HepG2 (cell line): Measurements from ENCODE around the gene ITGB1. TPM values are rescaled to one million over a fixed set of nuclear protein-coding genes. Genes with fewer than 3 reads are reported as not detected.
A peak's percentile ranks its signal among the peaks of the same experiment; 100 is the strongest.

ENCODE experiments used
- CEBPB ChIP-seq: IDR thresholded peaks from 2 replicates; pipeline ENCODE4 v1.6.1; 2011; ENCODE audit warnings: low read depth, low read length, improper control_type of control experiment, borderline replicate concordance
- HDAC1 ChIP-seq: sonication (generic); formaldehyde crosslinking; IDR thresholded peaks from 2 replicates; pipeline ENCODE4 v1.5.1; 2020; ENCODE audit warnings: mild to moderate bottlenecking, missing genetic modification reagents
- HNRNPH1 ChIP-seq: fragments of 200-400 bp; formaldehyde crosslinking; optimal IDR thresholded peaks from 2 replicates; pipeline ENCODE3; 2017; ENCODE audit warnings: mild to moderate bottlenecking, low read depth, low read length
- IRF2 ChIP-seq: IDR thresholded peaks from 2 replicates; pipeline ENCODE4 v1.6.1; 2018; ENCODE audit warnings: missing genetic modification reagents, missing compliant biosample characterization
- LCORL ChIP-seq, 2 experiments: fragments of 450-650 bp in 1 of 2; sonication (generic) in 1 of 2; formaldehyde crosslinking in 1 of 2; IDR thresholded peaks; 2 replicates each; pipeline versions ENCODE4 v1.5.0 to v1.6.1; 2017 to 2020; ENCODE audit warnings: antibody characterized with exemption in 1 of 2, missing genetic modification reagents in 1 of 2
- MATR3 ChIP-seq: sonication (generic); formaldehyde crosslinking; IDR thresholded peaks from 2 replicates; pipeline ENCODE4 v1.4.0; 2020; ENCODE audit warnings: missing genetic modification reagents
- MEF2D ChIP-seq: sonication (generic); formaldehyde crosslinking; IDR thresholded peaks from 2 replicates; pipeline ENCODE4 v1.5.1; 2020; ENCODE audit warnings: mild to moderate bottlenecking, missing genetic modification reagents
- NCOA5 ChIP-seq: sonication (generic); formaldehyde crosslinking; IDR thresholded peaks from 2 replicates; pipeline ENCODE4 v1.4.0; 2020; ENCODE audit warnings: missing genetic modification reagents
- NFATC3 ChIP-seq: sonication (generic); formaldehyde crosslinking; IDR thresholded peaks from 2 replicates; pipeline ENCODE4 v1.5.1; 2020; ENCODE audit warnings: mild to moderate bottlenecking, missing genetic modification reagents
- NFYB ChIP-seq: sonication (generic); formaldehyde crosslinking; IDR thresholded peaks from 2 replicates; pipeline ENCODE4 v1.4.0; 2020; ENCODE audit warnings: missing genetic modification reagents
- PAF1 ChIP-seq: IDR thresholded peaks from 2 replicates; pipeline ENCODE4 v1.6.1; 2016; ENCODE audit warnings: missing genetic modification reagents, missing compliant biosample characterization
- PAWR ChIP-seq: sonication (generic); formaldehyde crosslinking; IDR thresholded peaks from 2 replicates; pipeline ENCODE4 v1.4.0; 2020; ENCODE audit warnings: missing genetic modification reagents, mild to moderate bottlenecking, borderline replicate concordance
- PRPF4 ChIP-seq: fragments of 200-400 bp; formaldehyde crosslinking; IDR thresholded peaks from 2 replicates; pipeline ENCODE4 v1.6.1; 2016; ENCODE audit warnings: low read length, low read depth; ENCODE audit not compliant: poor library complexity, severe bottlenecking
- RAD21 ChIP-seq: fragments of 450-650 bp; formaldehyde crosslinking; IDR thresholded peaks from 2 replicates; pipeline ENCODE4 v1.5.0; 2020; ENCODE audit warnings: mild to moderate bottlenecking
- TSC22D2 ChIP-seq: sonication (generic); formaldehyde crosslinking; IDR thresholded peaks from 2 replicates; pipeline ENCODE4 v1.5.1; 2020; ENCODE audit warnings: missing genetic modification reagents, mild to moderate bottlenecking, borderline replicate concordance
- YEATS4 ChIP-seq: sonication (generic); formaldehyde crosslinking; IDR thresholded peaks from 2 replicates; pipeline ENCODE4 v1.4.0; 2020; ENCODE audit warnings: missing genetic modification reagents, borderline replicate concordance
- ZBTB3 ChIP-seq: sonication (generic); formaldehyde crosslinking; IDR thresholded peaks from 2 replicates; pipeline ENCODE4 v1.4.0; 2020; ENCODE audit warnings: low read depth, mild to moderate bottlenecking, moderate library complexity, missing genetic modification reagents, borderline replicate concordance
- ZNF224 ChIP-seq: sonication (generic); formaldehyde crosslinking; IDR thresholded peaks from 2 replicates; pipeline ENCODE4 v1.5.0; 2020; ENCODE audit warnings: mild to moderate bottlenecking, missing genetic modification reagents
- ZNF510 ChIP-seq: sonication (generic); formaldehyde crosslinking; IDR thresholded peaks from 2 replicates; pipeline ENCODE4 v1.4.0; 2020; ENCODE audit warnings: low read depth, mild to moderate bottlenecking, missing genetic modification reagents
- ZNF598 ChIP-seq: sonication (generic); formaldehyde crosslinking; IDR thresholded peaks from 2 replicates; pipeline ENCODE4 v1.5.1; 2020; ENCODE audit warnings: mild to moderate bottlenecking, missing genetic modification reagents, borderline replicate concordance
- ZNF660 ChIP-seq: sonication (generic); formaldehyde crosslinking; IDR thresholded peaks from 2 replicates; pipeline ENCODE4 v1.5.1; 2020; ENCODE audit warnings: mild to moderate bottlenecking, low read depth, missing genetic modification reagents, borderline replicate concordance
- ZNF773 ChIP-seq: sonication (generic); formaldehyde crosslinking; IDR thresholded peaks from 2 replicates; pipeline ENCODE4 v1.4.0; 2020; ENCODE audit warnings: missing genetic modification reagents, borderline replicate concordance
- ZNF83 ChIP-seq: sonication (generic); formaldehyde crosslinking; IDR thresholded peaks from 2 replicates; pipeline ENCODE4 v1.4.0; 2020; ENCODE audit warnings: missing genetic modification reagents, mild to moderate bottlenecking, borderline replicate concordance
- polyA plus RNA-seq, 8 experiments: library from polyadenylated mRNA; depleted of rRNA in 3 of 8; stranded (reverse) in 7 of 8; unstranded in 1 of 8; fragments of >200 nt; fragmentation: Illumina TruSeq in 4 of 8; extraction: Trizol in 4 of 8; gene quantifications; 2 replicates each; pipeline versions ENCODE4 v1.2.1 to v1.2.3, GENCODE V29; 2011 to 2016; ENCODE audit warnings: low read depth in 4 of 8, missing spikeins in 1 of 8, mixed read lengths in 1 of 8; ENCODE audit not compliant: insufficient read depth in 1 of 8
- total RNA-seq, 5 experiments: library from RNA; depleted of rRNA; stranded (reverse); fragments of >200 nt; fragmentation: Illumina TruSeq; extraction: Trizol; gene quantifications; 2 replicates each; pipeline ENCODE4 v1.2.3, GENCODE V29; 2016; ENCODE audit warnings: low read depth in 1 of 5
- TF ChIP-seq, protein P1 (sequence below): sonication (generic); formaldehyde crosslinking; IDR thresholded peaks from 2 replicates; pipeline ENCODE4 v1.4.0; 2020; ENCODE audit warnings: low read depth, mild to moderate bottlenecking, missing genetic modification reagents
- TF ChIP-seq, protein P2 (sequence below): sonication (generic); formaldehyde crosslinking; IDR thresholded peaks from 2 replicates; pipeline ENCODE4 v1.4.0; 2020; ENCODE audit warnings: missing genetic modification reagents
- TF ChIP-seq, protein P3 (sequence below): sonication (generic); formaldehyde crosslinking; IDR thresholded peaks from 2 replicates; pipeline ENCODE4 v1.5.0; 2020; ENCODE audit warnings: missing genetic modification reagents

ITGB1 gene
- total and polyA plus RNA-seq, 2 of the 13 experiments (the other 11 are each of a cell fraction or from before 2014, with no cell fraction given): 190 to 204 TPM

GRCh38 chr10:32958085-32959005 lies at the start of gene ITGB1 (continued):
- no peak; the same call in 1 of the 2 replicates for TF ChIP-seq ZBTB3 (CRISPR knock-in tag)
- peak; percentile 92 for TF ChIP-seq HDAC1 (CRISPR knock-in tag)
- TF ChIP-seq ZNF598: peak; percentile 77; the same call in 1 of the 2 replicates
- TF ChIP-seq YEATS4 (CRISPR knock-in tag): peak; percentile 94
- TF ChIP-seq ZNF83 (CRISPR knock-in tag): no peak
- TF ChIP-seq, protein P1, sequence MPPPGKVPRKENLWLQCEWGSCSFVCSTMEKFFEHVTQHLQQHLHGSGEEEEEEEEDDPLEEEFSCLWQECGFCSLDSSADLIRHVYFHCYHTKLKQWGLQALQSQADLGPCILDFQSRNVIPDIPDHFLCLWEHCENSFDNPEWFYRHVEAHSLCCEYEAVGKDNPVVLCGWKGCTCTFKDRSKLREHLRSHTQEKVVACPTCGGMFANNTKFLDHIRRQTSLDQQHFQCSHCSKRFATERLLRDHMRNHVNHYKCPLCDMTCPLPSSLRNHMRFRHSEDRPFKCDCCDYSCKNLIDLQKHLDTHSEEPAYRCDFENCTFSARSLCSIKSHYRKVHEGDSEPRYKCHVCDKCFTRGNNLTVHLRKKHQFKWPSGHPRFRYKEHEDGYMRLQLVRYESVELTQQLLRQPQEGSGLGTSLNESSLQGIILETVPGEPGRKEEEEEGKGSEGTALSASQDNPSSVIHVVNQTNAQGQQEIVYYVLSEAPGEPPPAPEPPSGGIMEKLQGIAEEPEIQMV (CRISPR knock-in tag): peak; percentile 66; the same call in 1 of the 2 replicates
- TF ChIP-seq, protein P2, sequence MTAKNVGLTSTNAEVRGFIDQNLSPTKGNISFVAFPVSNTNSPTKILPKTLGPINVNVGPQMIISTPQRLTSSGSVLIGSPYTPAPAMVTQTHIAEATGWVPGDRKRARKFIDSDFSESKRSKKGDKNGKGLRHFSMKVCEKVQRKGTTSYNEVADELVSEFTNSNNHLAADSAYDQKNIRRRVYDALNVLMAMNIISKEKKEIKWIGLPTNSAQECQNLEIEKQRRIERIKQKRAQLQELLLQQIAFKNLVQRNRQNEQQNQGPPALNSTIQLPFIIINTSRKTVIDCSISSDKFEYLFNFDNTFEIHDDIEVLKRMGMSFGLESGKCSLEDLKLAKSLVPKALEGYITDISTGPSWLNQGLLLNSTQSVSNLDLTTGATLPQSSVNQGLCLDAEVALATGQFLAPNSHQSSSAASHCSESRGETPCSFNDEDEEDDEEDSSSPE: peak; percentile 83
- no peak for TF ChIP-seq CEBPB
- peak; percentile 79; the same call in 1 of the 2 replicates for TF ChIP-seq TSC22D2
- TF ChIP-seq HNRNPH1: peak; percentile 46
- TF ChIP-seq ZNF224 (CRISPR knock-in tag): no peak
- TF ChIP-seq PRPF4: no peak
- TF ChIP-seq PAWR (CRISPR knock-in tag): no peak
- peak; percentile 20; the same call in 1 of the 2 replicates for TF ChIP-seq NFYB (CRISPR knock-in tag)
- TF ChIP-seq NFATC3: peak; percentile 55; the same call in 1 of the 2 replicates
- TF ChIP-seq IRF2 (CRISPR knock-in tag): peak; percentile 83
- TF ChIP-seq ZNF773 (CRISPR knock-in tag): no peak
- no peak for TF ChIP-seq PAF1 (CRISPR knock-in tag)
- TF ChIP-seq, protein P3, sequence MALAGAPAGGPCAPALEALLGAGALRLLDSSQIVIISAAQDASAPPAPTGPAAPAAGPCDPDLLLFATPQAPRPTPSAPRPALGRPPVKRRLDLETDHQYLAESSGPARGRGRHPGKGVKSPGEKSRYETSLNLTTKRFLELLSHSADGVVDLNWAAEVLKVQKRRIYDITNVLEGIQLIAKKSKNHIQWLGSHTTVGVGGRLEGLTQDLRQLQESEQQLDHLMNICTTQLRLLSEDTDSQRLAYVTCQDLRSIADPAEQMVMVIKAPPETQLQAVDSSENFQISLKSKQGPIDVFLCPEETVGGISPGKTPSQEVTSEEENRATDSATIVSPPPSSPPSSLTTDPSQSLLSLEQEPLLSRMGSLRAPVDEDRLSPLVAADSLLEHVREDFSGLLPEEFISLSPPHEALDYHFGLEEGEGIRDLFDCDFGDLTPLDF (CRISPR knock-in tag): peak; percentile 74; the same call in 1 of the 2 replicates
- no peak for TF ChIP-seq ZNF660 (CRISPR knock-in tag)
- TF ChIP-seq ZNF510 (CRISPR knock-in tag): no peak
- TF ChIP-seq MEF2D: peak; percentile 78
- TF ChIP-seq RAD21 (CRISPR knock-in tag): peak; percentile 37; the same call in 1 of the 2 replicates
- TF ChIP-seq MATR3 (CRISPR knock-in tag): no peak
- TF ChIP-seq NCOA5 (CRISPR knock-in tag): no peak
- no peak for TF ChIP-seq LCORL (IDR thresholded peaks at IDR 0.05)
- peak; percentile 94 for TF ChIP-seq LCORL (CRISPR knock-in tag; IDR thresholded peaks at IDR 0.05)
